GM12801 (cell line): ENCODE measurements around the gene WTAP.

Source experiments
- TF ChIP-seq, protein P1 (sequence below): IDR thresholded peaks from one replicate; pipeline ENCODE4 v1.5.1; 2011; ENCODE audit warnings: control low read depth; ENCODE audit not compliant: insufficient read length; ENCODE audit errors: extremely low read depth

The WTAP gene

DNA sequence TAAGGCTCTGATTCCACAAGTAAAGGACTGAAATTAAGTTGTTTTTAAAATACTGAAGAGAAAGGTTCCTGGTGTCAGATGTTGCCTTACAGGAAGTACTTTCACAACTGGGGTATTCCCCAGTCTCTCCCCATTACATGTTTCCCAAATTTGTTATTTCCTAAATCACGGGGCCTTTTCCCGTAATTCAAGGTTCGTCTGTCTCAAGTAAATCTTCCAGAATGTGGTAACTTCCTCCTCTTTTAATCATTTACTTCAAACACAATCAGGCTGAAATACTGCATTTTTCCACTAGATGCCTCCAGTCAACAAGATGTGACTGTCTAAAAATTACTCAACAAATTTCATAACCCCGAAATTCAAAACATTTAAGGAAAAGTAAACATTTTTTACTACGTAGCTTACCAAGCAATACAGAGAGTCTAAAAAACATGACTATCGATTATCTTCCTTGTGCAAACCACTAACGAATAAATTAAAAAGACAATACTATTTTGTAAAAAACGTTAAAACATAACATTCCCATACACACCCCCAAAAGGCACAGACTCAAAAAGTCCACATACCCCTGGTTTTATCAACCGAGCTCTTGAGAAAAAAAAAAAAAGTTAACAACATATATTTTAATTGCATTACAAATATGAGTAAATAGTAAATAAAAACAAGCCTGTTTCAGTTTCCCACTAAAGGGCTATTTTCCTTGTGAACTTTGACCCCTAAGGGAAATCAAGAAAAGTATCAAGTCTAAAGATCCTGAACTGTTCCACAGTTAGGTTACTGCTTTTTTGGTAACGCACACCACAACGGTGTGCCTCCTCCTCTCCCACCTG, 36.0 kb upstream of the WTAP start:
- TF ChIP-seq, protein P1, sequence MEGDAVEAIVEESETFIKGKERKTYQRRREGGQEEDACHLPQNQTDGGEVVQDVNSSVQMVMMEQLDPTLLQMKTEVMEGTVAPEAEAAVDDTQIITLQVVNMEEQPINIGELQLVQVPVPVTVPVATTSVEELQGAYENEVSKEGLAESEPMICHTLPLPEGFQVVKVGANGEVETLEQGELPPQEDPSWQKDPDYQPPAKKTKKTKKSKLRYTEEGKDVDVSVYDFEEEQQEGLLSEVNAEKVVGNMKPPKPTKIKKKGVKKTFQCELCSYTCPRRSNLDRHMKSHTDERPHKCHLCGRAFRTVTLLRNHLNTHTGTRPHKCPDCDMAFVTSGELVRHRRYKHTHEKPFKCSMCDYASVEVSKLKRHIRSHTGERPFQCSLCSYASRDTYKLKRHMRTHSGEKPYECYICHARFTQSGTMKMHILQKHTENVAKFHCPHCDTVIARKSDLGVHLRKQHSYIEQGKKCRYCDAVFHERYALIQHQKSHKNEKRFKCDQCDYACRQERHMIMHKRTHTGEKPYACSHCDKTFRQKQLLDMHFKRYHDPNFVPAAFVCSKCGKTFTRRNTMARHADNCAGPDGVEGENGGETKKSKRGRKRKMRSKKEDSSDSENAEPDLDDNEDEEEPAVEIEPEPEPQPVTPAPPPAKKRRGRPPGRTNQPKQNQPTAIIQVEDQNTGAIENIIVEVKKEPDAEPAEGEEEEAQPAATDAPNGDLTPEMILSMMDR = no peak

DNA sequence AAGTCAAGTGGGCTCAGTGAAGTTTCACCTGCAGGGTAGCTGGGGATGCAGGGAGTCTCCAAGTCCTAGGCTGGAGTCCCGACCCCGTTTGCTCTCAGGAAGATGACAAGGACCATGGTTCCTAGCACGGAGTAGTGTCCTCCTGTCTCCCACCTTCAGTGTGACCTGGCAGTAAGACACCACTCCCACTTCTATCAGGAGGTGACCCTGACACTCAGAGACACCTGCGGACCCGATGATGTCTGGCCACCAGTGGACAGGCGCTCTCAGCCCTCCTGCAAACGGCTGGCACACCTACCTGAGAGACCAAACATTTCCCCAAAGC, 35.4 kb upstream of the WTAP start:
- TF ChIP-seq, protein P1 = no peak

DNA sequence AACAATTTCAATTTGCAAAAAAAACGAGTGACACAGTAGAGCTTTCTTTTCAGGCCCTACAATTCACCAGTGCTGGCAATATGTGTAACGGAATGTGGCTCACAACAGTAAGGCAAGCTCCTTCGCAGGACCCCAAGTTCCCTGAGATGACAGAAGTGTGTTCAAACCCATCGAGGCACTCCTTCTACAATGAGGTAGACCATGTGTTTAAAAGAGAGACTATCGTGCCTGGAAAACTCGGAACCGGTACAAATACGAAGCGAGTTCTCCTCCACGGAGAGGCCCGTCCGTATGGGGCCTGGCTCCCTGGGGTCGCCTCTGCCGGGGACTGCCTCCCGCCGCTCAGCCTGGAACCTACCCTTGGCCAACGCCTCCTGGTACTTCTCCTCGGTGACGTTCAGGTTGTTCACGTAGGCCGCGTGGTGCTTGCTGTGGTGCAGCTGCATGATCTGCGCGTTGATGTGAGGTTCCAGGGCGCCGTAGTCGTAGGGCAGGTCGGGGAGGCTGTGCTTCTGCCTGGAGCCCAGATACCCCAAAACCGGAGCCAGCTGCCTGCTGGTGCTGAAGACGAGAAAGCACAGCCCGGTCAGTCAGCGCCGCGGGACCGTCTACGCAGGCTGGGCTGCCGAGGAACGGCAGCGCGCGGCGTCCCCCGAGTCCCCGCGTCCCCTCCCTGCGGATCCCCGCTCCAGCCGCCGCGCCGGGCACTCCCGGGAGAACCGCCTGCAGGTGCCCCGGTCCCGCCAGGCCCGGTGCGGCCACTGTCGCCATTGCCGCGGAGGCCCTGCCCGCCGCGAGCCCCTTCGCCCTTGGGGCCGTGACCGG, 34.8 kb upstream of the WTAP start:
- TF ChIP-seq, protein P1 = no peak

DNA sequence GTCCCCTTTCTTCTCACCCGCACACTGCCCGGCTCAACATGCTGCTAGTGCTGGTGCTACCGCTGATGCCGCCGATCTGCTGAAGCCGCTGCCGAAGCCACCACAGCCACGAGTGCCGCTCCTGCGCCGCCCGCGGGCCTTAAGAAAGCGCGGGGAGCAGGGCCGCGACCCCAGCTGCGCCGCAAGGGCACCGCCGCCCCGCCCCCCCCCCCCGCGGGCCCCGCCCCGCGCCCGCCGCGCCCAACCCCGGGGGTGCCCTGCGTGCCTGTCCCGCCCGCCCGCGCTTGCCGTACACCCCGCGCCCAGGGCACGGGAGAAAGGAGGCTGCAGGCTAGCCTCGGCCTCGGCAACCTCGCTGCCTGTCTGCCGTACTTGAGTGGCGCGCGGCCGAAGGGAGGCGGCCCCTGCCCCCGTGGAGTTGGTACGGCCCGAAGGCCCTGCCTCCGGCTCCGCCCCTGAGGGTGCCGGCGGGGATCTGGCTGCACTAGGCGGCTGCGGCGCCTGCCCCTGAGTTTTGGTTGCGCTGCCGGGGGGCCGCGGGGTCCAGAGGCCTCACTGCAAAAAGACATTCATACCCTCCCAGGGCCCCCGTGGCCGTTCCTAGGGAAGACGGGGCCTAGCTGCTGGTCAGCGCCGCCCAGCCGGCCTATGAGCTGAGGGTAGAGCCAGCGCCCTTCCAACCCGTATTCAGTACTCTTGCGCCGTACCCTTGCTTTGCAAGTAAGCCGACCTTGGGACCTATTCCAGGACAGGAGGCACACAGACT, 34.0 kb upstream of the WTAP start, which contains the start of gene SOD2:
Gene SOD2, minus strand, starts transcription at position 114 of the 766 bp plus-strand sequence. Its CDS starts 74 bp downstream, at position 40.
- TF ChIP-seq, protein P1 = no peak

DNA sequence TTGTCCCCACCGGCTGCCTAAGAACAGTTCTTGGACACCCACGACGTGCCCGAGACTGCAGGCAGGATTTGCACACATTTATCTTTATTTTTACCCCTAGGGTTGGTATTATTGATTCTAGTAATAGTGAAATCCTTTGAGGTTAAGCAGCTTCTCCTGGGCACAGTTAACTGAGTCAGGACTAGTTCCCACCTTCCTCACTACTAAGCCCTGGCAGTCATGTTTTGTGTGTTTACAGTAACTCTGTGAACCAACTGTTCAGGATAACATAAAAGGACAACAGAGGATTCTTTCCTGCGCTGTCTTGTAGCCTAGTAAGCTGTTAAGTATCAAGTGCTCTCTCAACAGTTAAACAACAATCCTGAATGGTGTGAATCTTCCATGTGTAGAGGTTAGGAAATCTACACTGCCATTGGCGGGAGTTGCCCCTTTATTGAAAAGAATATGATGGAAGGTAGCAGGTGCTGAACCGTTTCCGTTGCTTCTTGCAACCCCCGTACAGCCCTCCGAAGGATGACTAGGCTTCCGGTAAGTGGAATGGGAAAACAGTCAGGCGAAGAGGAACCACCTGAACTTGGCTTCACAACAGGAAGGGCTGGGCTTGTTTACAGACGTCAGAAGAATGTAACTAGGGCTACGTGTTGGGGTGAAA, 33.3 kb upstream of the WTAP start:
- TF ChIP-seq, protein P1 = no peak

DNA sequence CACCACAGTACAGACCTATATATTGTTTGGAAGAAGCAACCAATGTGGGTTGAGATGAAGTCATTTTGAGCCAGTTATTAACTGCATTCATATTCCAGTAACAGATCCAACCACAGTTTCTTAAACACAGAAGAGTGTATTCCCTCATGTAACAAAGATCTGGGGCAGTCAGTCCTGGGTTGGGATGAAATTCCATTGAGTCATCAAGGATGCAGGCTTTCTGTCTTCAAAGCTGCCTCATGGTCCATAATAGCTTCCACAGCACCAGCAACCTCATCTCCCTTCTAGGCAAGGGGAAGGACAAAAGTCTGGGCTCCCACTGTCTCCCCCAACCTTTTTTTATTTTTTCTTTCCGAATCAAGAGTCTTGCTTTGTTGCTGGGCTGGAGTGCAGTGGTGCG, 31.3 kb upstream of the WTAP start:
- TF ChIP-seq, protein P1 = no peak
